Measurements from ENCODE around the gene CUL7. TPM values are rescaled to one million over a fixed set of nuclear protein-coding genes. Genes with fewer than 3 reads are reported as not detected.

Gene CUL7
- total and polyA plus RNA-seq, 2 of the 8 experiments (the other 6 are each of a cell fraction or from before 2014, with no cell fraction given) = 10.8 to 15.0 TPM

- peak; percentile 63 for TF ChIP-seq PHF8 (conservative IDR thresholded peaks at IDR 0.05; ENCODE audit: low read depth, low read length)
Measured at GRCh38 chr6:43013097-43013842, 40.4 kb downstream of the CUL7 start (continued).
